ENCODE results near the gene ZCCHC14.

The ZCCHC14 gene

DNA sequence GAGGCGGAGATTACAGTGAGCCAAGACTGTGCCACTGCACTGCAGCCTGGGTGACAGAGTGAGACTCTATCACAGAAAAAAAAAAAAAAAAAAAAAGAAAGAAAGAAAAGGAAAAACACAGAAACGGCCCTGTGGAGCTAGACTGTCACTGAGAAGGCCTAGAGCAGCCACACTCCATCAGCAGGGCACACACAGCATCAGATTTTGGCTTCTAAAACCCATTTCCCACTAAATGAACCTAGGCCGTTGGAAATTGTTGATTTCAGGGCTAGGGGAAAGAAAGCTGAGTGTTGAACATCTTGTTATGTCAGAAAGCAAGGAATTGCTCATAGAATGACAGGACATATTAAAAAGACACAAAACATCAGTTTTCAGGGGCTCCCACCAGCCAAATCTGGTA is 48.9 kb downstream of the ZCCHC14 start:
- no peaks in the 10 kb centered on the region for H3K27me3 ChIP-seq (ENCODE audit: control insufficient read depth in 1 of 2, insufficient read depth in 2 of 2, low read length in 2 of 2)
- H3K27ac ChIP-seq (ENCODE audit: low read depth, low read length), result no peak overlapping the region
- no peaks in the 10 kb centered on the region for H3K9me3 ChIP-seq (ENCODE audit: low read length)
- peaks cover 13% of the 10 kb centered on the region for H3K4me1 ChIP-seq (ENCODE audit: insufficient read depth, low read length)
- H3K4me3 ChIP-seq (ENCODE audit: low read depth in 1 of 2, low read length in 2 of 2), result no peak overlapping the region
- H3K36me3 ChIP-seq (ENCODE audit: insufficient read depth, low read length), result peaks cover 10% of the 10 kb centered on the region
- no peak overlapping the region for H3K9ac ChIP-seq (ENCODE audit: low read length)

GRCh38 chr16:87443016-87443415 is 49.8 kb downstream of the ZCCHC14 start:
- H3K4me3 ChIP-seq (ENCODE audit: low read depth in 1 of 2, low read length in 2 of 2), result no peak overlapping the region
- H3K36me3 ChIP-seq (ENCODE audit: insufficient read depth, low read length), result peaks cover 10% of the 10 kb centered on the region
- H3K4me1 ChIP-seq (ENCODE audit: insufficient read depth, low read length), result peaks cover 13% of the 10 kb centered on the region
- no peaks in the 10 kb centered on the region for H3K9me3 ChIP-seq (ENCODE audit: low read length)
- H3K27ac ChIP-seq (ENCODE audit: low read depth, low read length), result no peak overlapping the region
- H3K27me3 ChIP-seq (ENCODE audit: control insufficient read depth in 1 of 2, insufficient read depth in 2 of 2, low read length in 2 of 2), result no peaks in the 10 kb centered on the region
- H3K9ac ChIP-seq (ENCODE audit: low read length), result no peak overlapping the region

DNA sequence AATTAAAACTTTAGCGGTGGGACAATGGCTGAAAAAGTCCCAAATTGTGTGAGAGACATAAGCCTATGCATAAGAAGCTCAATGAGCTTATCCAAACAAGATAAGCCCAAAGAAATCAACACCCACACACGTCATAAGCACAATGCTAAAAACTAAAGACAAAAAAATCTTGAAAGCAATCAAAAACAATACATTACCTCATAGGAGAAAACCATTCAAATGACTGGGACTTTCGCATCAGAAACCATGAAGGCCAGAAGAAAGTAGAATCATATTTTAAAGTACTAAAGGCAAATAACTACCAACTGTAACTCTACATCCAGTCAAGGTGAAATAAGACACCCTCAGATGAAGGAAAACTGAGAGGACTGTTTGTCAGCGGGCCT is 50.2 kb downstream of the ZCCHC14 start:
- no peaks in the 10 kb centered on the region for H3K9me3 ChIP-seq (ENCODE audit: low read length)
- no peak overlapping the region for H3K4me3 ChIP-seq (ENCODE audit: low read depth in 1 of 2, low read length in 2 of 2)
- no peak overlapping the region for H3K9ac ChIP-seq (ENCODE audit: low read length)
- H3K27ac ChIP-seq (ENCODE audit: low read depth, low read length), result no peak overlapping the region
- no peaks in the 10 kb centered on the region for H3K27me3 ChIP-seq (ENCODE audit: control insufficient read depth in 1 of 2, insufficient read depth in 2 of 2, low read length in 2 of 2)
- peaks cover 11% of the 10 kb centered on the region for H3K4me1 ChIP-seq (ENCODE audit: insufficient read depth, low read length)
- H3K36me3 ChIP-seq (ENCODE audit: insufficient read depth, low read length), result peaks cover 10% of the 10 kb centered on the region

DNA sequence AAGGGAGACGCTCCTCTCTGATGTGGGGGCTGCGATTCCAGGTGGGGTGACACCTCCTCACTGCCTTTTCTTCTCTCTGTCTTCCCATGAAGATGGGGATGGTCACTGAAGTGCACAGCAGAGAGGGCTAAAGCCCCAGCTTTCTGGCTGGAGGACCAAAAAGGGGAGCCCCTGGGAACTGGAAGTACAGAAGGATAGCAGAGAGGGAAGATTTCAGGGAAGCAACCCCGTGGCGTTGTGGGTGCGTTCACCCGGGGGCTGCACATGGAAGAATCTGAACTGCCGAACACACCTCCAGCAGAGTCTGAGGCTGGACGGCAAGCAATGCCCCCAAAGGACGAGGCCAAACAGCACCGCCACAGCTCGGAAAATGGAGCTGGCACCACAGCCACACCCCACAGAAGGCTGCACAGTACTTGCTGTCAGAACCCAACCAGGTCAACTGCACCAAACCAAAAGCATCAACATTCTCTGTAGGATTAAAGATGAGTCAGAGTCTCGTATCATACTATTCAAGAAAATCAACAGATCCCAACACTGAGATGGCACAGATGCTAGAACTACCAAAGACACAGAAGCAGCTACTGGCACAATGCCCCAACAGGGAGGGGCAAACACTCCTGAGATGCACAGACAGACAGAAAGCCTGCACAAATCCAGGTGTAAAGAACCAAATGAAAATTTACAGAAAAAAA is 50.8 kb downstream of the ZCCHC14 start:
- peaks cover 5% of the 10 kb centered on the region for H3K4me1 ChIP-seq (ENCODE audit: insufficient read depth, low read length)
- H3K27ac ChIP-seq (ENCODE audit: low read depth, low read length), result no peak overlapping the region
- H3K4me3 ChIP-seq (ENCODE audit: low read depth in 1 of 2, low read length in 2 of 2), result no peak overlapping the region
- no peaks in the 10 kb centered on the region for H3K27me3 ChIP-seq (ENCODE audit: control insufficient read depth in 1 of 2, insufficient read depth in 2 of 2, low read length in 2 of 2)
- no peak overlapping the region for H3K9ac ChIP-seq (ENCODE audit: low read length)
- peaks cover 10% of the 10 kb centered on the region for H3K36me3 ChIP-seq (ENCODE audit: insufficient read depth, low read length)
- H3K9me3 ChIP-seq (ENCODE audit: low read length), result no peaks in the 10 kb centered on the region

- peaks cover 16% of the 10 kb centered on the region for H3K4me1 ChIP-seq (ENCODE audit: insufficient read depth, low read length)
- H3K9ac ChIP-seq (ENCODE audit: low read length), result no peak overlapping the region
Measured at GRCh38 chr16:87439926-87440325, 52.9 kb downstream of the ZCCHC14 start.

GRCh38 chr16:87438611-87438985 is 54.2 kb downstream of the ZCCHC14 start:
- Histone ChIP-seq H3K27ac (ENCODE audit: low read depth, low read length) (no peak overlapping the region), H3K4me3 (ENCODE audit: low read depth in 1 of 2, low read length in 2 of 2) (no peak overlapping the region)

More at GRCh38 chr16:87439926-87440325, 52.9 kb downstream of the ZCCHC14 start:
- Histone ChIP-seq H3K27ac (ENCODE audit: low read depth, low read length) (no peak overlapping the region), H3K36me3 (ENCODE audit: insufficient read depth, low read length) (peaks cover 10% of the 10 kb centered on the region), H3K9me3 (ENCODE audit: low read length) (no peaks in the 10 kb centered on the region), H3K4me3 (ENCODE audit: low read depth in 1 of 2, low read length in 2 of 2) (no peak overlapping the region), H3K27me3 (ENCODE audit: control insufficient read depth in 1 of 2, insufficient read depth in 2 of 2, low read length in 2 of 2) (no peaks in the 10 kb centered on the region)

DNA sequence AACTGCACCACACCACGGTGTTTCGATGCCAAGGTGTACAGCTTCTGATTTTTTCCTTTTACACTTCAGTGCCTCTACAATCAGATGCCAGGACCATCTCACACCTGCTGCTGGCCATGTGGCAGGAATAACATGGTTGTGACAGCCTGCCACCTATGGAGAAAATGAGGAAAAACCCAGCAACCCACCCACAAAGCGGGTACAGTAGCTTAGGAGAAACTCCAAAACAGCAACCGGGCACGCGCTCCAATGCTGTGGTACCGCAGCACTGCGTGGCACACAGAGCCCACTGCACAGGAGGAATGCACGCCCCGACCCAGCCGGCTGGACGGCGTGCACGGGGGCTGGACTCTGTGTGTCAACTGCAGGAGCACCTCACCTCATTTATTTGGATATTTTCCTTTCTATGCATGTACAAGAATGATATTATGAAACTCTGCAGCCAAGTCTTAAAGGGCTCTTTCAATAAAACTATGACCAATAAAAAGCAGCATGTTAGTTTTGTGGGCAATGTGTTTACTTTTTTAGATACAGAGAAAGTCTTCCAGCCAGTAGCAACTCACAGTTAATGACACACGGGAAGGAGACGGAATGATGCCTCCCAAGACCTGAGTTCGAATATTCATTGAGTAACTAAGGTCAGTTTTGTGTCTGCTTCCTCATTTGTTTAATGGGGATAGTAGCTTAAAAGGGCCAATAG is 54.8 kb downstream of the ZCCHC14 start:
- Histone ChIP-seq H3K4me3 (ENCODE audit: low read depth in 1 of 2, low read length in 2 of 2) (no peak overlapping the region), H3K27ac (ENCODE audit: low read depth, low read length) (no peak overlapping the region), H3K9me3 (ENCODE audit: low read length) (no peaks in the 10 kb centered on the region), H3K36me3 (ENCODE audit: insufficient read depth, low read length) (peaks cover 4% of the 10 kb centered on the region), H3K4me1 (ENCODE audit: insufficient read depth, low read length) (peaks cover 16% of the 10 kb centered on the region), H3K9ac (ENCODE audit: low read length) (no peak overlapping the region), H3K27me3 (ENCODE audit: control insufficient read depth in 1 of 2, insufficient read depth in 2 of 2, low read length in 2 of 2) (no peaks in the 10 kb centered on the region)

More at GRCh38 chr16:87438611-87438985, 54.2 kb downstream of the ZCCHC14 start:
- peaks cover 16% of the 10 kb centered on the region for H3K4me1 ChIP-seq (ENCODE audit: insufficient read depth, low read length)
- H3K9me3 ChIP-seq (ENCODE audit: low read length), result no peaks in the 10 kb centered on the region
- H3K36me3 ChIP-seq (ENCODE audit: insufficient read depth, low read length), result peaks cover 4% of the 10 kb centered on the region
- no peaks in the 10 kb centered on the region for H3K27me3 ChIP-seq (ENCODE audit: control insufficient read depth in 1 of 2, insufficient read depth in 2 of 2, low read length in 2 of 2)
- H3K9ac ChIP-seq (ENCODE audit: low read length), result no peak overlapping the region

- Histone ChIP-seq H3K36me3 (ENCODE audit: insufficient read depth, low read length) (peaks cover 6% of the 10 kb centered on the region), H3K27ac (ENCODE audit: low read depth, low read length) (no peak overlapping the region), H3K4me1 (ENCODE audit: insufficient read depth, low read length) (peaks cover 16% of the 10 kb centered on the region), H3K9me3 (ENCODE audit: low read length) (no peaks in the 10 kb centered on the region), H3K4me3 (ENCODE audit: low read depth in 1 of 2, low read length in 2 of 2) (no peak overlapping the region), H3K9ac (ENCODE audit: low read length) (no peak overlapping the region), H3K27me3 (ENCODE audit: control insufficient read depth in 1 of 2, insufficient read depth in 2 of 2, low read length in 2 of 2) (no peaks in the 10 kb centered on the region)
Measured at GRCh38 chr16:87437327-87437726, 55.5 kb downstream of the ZCCHC14 start.

DNA sequence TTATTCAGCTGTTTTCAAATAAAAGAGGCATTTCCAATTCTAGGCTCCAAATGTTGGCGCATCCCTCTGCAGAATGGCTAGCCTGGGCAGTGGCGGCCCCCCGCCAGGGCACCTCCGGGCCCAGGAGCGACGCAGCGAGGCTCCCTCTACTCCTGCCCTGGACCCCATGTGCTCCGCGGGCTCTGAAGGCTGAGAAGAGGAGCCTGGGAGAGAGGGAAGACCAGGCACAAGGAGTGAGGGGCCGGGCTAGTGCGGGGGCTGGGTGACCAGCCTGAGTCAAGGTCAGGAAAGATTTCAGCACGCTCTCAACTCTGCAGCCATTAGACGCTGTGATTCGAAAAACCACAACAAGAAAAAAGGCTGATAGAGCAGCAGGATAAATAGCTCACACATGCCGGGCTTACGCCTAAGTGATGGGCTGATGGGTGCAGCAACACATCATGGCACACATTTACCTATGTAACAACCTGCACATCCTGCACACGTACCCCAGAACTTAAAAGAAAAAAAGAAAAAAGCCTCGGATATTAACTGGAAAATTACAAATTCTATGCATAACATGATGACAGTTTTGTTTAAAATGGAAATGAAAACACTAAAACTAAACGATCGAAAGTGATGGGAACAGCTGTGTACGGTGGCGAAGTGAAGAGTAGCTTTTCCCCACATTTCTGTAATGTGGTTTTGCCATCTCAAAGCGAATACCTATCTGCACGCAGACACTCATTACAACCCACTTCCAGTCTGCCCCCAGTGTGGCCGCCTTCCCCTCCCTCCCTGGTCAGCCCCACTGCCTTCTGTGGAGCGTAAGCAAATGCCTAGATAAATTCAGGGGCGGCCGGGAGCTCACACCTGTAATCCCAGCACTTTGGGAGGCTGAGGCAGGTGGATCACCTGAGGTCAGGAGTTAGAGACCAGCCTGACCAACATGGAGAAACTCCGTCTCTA is 56.3 kb downstream of the ZCCHC14 start:
- Histone ChIP-seq H3K4me1 (ENCODE audit: insufficient read depth, low read length) (peaks cover 16% of the 10 kb centered on the region), H3K9ac (ENCODE audit: low read length) (no peak overlapping the region), H3K9me3 (ENCODE audit: low read length) (no peaks in the 10 kb centered on the region), H3K36me3 (ENCODE audit: insufficient read depth, low read length) (peaks cover 11% of the 10 kb centered on the region), H3K4me3 (ENCODE audit: low read depth in 1 of 2, low read length in 2 of 2) (no peak overlapping the region), H3K27me3 (ENCODE audit: control insufficient read depth in 1 of 2, insufficient read depth in 2 of 2, low read length in 2 of 2) (no peaks in the 10 kb centered on the region), H3K27ac (ENCODE audit: low read depth, low read length) (no peak overlapping the region)

GRCh38 chr16:87435372-87436224 is 57.2 kb downstream of the ZCCHC14 start:
- Histone ChIP-seq H3K9ac (ENCODE audit: low read length) (no peak overlapping the region), H3K36me3 (ENCODE audit: insufficient read depth, low read length) (peaks cover 12% of the 10 kb centered on the region), H3K27ac (ENCODE audit: low read depth, low read length) (no peak overlapping the region), H3K9me3 (ENCODE audit: low read length) (no peaks in the 10 kb centered on the region), H3K27me3 (ENCODE audit: control insufficient read depth in 1 of 2, insufficient read depth in 2 of 2, low read length in 2 of 2) (no peaks in the 10 kb centered on the region), H3K4me1 (ENCODE audit: insufficient read depth, low read length) (peaks cover 16% of the 10 kb centered on the region), H3K4me3 (ENCODE audit: low read depth in 1 of 2, low read length in 2 of 2) (no peak overlapping the region)

Measured in muscle layer of colon (tissue), 2 donors.